ENCODE data around the gene ZSCAN18. TPM values are rescaled to one million over a fixed set of nuclear protein-coding genes. Genes with fewer than 3 reads are reported as not detected.

The ZSCAN18 gene
- total RNA-seq, 1 experiment from 2014 or later: not detected

DNA sequence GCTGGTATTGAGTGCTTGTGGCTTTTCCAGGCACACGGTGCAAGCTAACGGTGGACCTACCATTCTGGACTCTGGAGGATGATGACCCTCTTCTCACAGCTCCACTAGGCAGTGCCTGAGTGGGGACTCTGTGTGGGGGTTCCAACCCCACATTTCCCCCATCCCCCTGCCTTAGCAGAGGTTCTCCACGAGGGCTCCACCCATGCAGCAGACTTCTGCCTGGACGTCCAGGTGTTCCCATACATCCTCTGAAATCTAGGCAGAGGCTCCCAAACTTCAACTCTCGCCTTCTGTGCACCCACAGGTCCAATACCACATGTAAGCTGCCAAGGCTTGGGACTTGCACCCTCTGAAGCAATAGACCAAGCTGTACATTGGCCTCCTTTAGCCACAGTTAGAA is 25.3 kb upstream of the ZSCAN18 start:
- Histone ChIP-seq H3K4me1 (no peaks in the 10 kb centered on the region), H3K4me3 (ENCODE audit: low read depth, low read length) (no peak overlapping the region), H3K27me3 (replicated peaks; ENCODE audit: control insufficient read depth, insufficient read depth, low read length) (no peaks in the 10 kb centered on the region), H3K36me3 (ENCODE audit: control insufficient read depth, insufficient read depth, low read length) (0 out of 2 replicates have a peak, but pooled peaks cover 4% of the 10 kb centered on the region), H3K9me3 (peaks cover 83% of the 10 kb centered on the region)
- TF ChIP-seq, protein P1, sequence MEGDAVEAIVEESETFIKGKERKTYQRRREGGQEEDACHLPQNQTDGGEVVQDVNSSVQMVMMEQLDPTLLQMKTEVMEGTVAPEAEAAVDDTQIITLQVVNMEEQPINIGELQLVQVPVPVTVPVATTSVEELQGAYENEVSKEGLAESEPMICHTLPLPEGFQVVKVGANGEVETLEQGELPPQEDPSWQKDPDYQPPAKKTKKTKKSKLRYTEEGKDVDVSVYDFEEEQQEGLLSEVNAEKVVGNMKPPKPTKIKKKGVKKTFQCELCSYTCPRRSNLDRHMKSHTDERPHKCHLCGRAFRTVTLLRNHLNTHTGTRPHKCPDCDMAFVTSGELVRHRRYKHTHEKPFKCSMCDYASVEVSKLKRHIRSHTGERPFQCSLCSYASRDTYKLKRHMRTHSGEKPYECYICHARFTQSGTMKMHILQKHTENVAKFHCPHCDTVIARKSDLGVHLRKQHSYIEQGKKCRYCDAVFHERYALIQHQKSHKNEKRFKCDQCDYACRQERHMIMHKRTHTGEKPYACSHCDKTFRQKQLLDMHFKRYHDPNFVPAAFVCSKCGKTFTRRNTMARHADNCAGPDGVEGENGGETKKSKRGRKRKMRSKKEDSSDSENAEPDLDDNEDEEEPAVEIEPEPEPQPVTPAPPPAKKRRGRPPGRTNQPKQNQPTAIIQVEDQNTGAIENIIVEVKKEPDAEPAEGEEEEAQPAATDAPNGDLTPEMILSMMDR (IDR thresholded peaks at IDR 0.05; ENCODE audit: insufficient read depth in 1 of 2, low read depth in 1 of 2, low read length in 1 of 2, severe bottlenecking in 1 of 2, unreplicated experiment in 1 of 2): no peak
- H3K9me3 Mint-ChIP-seq (ENCODE audit: unreplicated experiment): peaks cover 75% of the 10 kb centered on the region
- ChIA-PET CTCF (no interaction called here), POLR2A (no interaction called here)
- H3K4me3 Mint-ChIP-seq (ENCODE audit: unreplicated experiment): no peak overlapping the region
- peaks cover 18% of the 10 kb centered on the region for H3K36me3 Mint-ChIP-seq (ENCODE audit: insufficient read depth, unreplicated experiment)
- BruUV-seq (replicated peaks): no TSS peak
- no peaks in the 10 kb centered on the region for H3K4me1 Mint-ChIP-seq (ENCODE audit: low read depth, unreplicated experiment)
- no peaks in the 10 kb centered on the region for H3K27me3 Mint-ChIP-seq (ENCODE audit: insufficient read depth, unreplicated experiment)
- no peak overlapping the region for H3K27ac Mint-ChIP-seq (ENCODE audit: unreplicated experiment)
- DNase-seq: peak in 1 of 2 experiments; percentile 11
- intact Hi-C loops (cut with micrococcal nuclease; ENCODE audit: unreplicated experiment): no loop called here

- no peaks in the 10 kb centered on the region for H3K36me3 ChIP-seq (ENCODE audit: control insufficient read depth, insufficient read depth, low read length)
- ChIA-PET CTCF (no interaction called here), POLR2A (no interaction called here)
- H3K27ac Mint-ChIP-seq (ENCODE audit: unreplicated experiment): no peak overlapping the region
- no peaks in the 10 kb centered on the region for H3K36me3 Mint-ChIP-seq (ENCODE audit: insufficient read depth, unreplicated experiment)
- H3K4me3 Mint-ChIP-seq (ENCODE audit: unreplicated experiment): no peak overlapping the region
- peaks cover 64% of the 10 kb centered on the region for H3K9me3 ChIP-seq
- BruUV-seq (replicated peaks): no TSS peak
- H3K9me3 Mint-ChIP-seq (ENCODE audit: unreplicated experiment): peaks cover 70% of the 10 kb centered on the region
- intact Hi-C loops (cut with micrococcal nuclease; ENCODE audit: unreplicated experiment): no loop called here
- no peaks in the 10 kb centered on the region for H3K4me1 Mint-ChIP-seq (ENCODE audit: low read depth, unreplicated experiment)
- no peaks in the 10 kb centered on the region for H3K27me3 ChIP-seq (replicated peaks; ENCODE audit: control insufficient read depth, insufficient read depth, low read length)
- H3K27me3 Mint-ChIP-seq (ENCODE audit: insufficient read depth, unreplicated experiment): no peaks in the 10 kb centered on the region
- no peaks in the 10 kb centered on the region for H3K4me1 ChIP-seq
- no peak for DNase-seq
- H3K4me3 ChIP-seq (ENCODE audit: low read depth, low read length): no peak overlapping the region
- TF ChIP-seq, protein P1 (IDR thresholded peaks at IDR 0.05; ENCODE audit: insufficient read depth in 1 of 2, low read depth in 1 of 2, low read length in 1 of 2, severe bottlenecking in 1 of 2, unreplicated experiment in 1 of 2): no peak
Measured at GRCh38 chr19:58118979-58119733, 21.1 kb upstream of the ZSCAN18 start.

DNA sequence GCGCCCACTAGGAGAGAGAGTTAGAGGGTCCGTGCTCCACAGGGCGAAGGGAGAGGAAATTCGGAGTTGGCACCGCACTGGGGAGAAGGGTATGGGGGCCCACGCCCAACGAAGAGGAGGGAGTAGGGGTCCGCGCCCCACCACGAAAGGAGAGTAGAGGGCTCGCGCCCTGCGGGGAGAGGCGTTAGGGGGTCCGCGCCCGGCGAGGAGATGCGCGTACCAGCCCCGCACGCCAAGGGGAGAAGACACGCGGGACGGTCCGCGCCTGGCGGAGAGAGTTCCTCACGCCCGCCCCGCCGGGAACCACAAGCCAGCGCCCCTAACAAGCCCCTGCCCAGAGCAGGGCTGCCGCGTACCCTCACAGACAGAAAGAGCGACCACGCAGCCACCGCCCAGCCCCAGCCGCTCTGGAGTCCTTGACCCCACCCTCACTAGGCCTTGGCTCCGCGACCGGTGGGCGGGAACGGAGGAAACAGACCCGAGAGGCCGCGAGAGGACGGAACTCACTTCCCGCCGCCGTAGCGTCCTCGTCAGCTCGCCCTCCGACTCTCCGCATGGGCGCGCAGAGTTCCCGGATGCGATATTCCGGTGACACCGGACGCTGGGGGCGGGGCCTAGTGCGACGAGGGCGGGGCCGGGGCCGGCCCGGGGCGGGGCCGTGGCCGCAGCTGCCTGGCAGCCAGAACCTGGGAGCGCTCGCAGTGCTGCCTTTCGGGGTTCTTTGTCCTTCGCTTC is 20.0 kb upstream of the ZSCAN18 start:
- no peaks in the 10 kb centered on the region for H3K27me3 Mint-ChIP-seq (ENCODE audit: insufficient read depth, unreplicated experiment)
- H3K9me3 Mint-ChIP-seq (ENCODE audit: unreplicated experiment): peaks cover 60% of the 10 kb centered on the region

More for the DNA sequence above, 20.0 kb upstream of the ZSCAN18 start:
- no peak overlapping the region for H3K27ac Mint-ChIP-seq (ENCODE audit: unreplicated experiment)
- H3K4me3 ChIP-seq (ENCODE audit: low read depth, low read length): no peak overlapping the region
- ChIA-PET CTCF (no interaction called here), POLR2A (no interaction called here)
- H3K4me1 ChIP-seq: no peaks in the 10 kb centered on the region
- BruUV-seq (replicated peaks): no TSS peak
- no peaks in the 10 kb centered on the region for H3K27me3 ChIP-seq (replicated peaks; ENCODE audit: control insufficient read depth, insufficient read depth, low read length)
- H3K9me3 ChIP-seq: peaks cover 61% of the 10 kb centered on the region
- TF ChIP-seq, protein P1 (IDR thresholded peaks at IDR 0.05; ENCODE audit: insufficient read depth in 1 of 2, low read depth in 1 of 2, low read length in 1 of 2, severe bottlenecking in 1 of 2, unreplicated experiment in 1 of 2): no peak
- no peak for DNase-seq
- intact Hi-C loops (cut with micrococcal nuclease; ENCODE audit: unreplicated experiment): no loop called here
- H3K4me1 Mint-ChIP-seq (ENCODE audit: low read depth, unreplicated experiment): no peaks in the 10 kb centered on the region
- no peaks in the 10 kb centered on the region for H3K36me3 Mint-ChIP-seq (ENCODE audit: insufficient read depth, unreplicated experiment)
- H3K36me3 ChIP-seq (ENCODE audit: control insufficient read depth, insufficient read depth, low read length): no peaks in the 10 kb centered on the region
- no peak overlapping the region for H3K4me3 Mint-ChIP-seq (ENCODE audit: unreplicated experiment)

Data from Caco-2 (cell line).